ENCODE measurements around the gene IFNW1. TPM values are rescaled to one million over a fixed set of nuclear protein-coding genes. Genes with fewer than 3 reads are reported as not detected.
"Not testable (repeated sequence)": the region's sequence is repeated elsewhere in the genome, so short reads cannot be mapped to it uniquely, and the experiment has no call there.

IFNW1 gene
- not detected for total RNA-seq

DNA sequence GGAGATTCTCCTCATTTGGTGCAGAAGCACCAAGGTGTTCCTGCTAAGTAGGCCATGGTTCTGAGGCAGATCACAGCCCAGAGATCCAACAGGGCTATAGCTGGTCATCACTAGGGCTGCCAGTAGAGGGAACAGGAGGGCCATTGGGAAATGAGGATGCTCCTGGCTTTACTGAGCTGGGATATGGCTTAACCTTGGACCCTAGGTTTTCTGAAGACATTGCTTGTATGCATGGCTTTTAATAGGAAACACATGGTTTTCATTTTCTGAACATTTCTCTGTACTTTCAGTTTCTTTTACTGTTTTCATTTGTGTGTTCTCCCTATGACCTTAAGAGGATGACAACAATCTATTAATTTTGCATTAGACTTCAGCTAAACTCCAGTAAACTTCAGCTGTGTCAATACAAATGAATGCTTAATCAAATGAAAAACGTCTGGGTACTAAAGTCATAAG, at the start of gene IFNW1:
TSS of gene IFNW1 (minus strand) at position 406 of the 456 bp plus-strand sequence. CDS start at position 144, 262 bp downstream.
- Histone ChIP-seq H3K9me3 (no peaks in the 10 kb centered on the region), H3K36me3 (no peaks in the 10 kb centered on the region), H3K4me1 (no peaks in the 10 kb centered on the region), H3K4me3 (no peak within 1 kb of the TSS), H3K27me3 (no peaks in the 10 kb centered on the region), H3K27ac (no peak within 1 kb of the TSS), H3K9ac (ENCODE audit: low read depth in 2 of 2, low read length in 2 of 2) (no peak within 1 kb of the TSS)
- intact Hi-C loops (cut with DNase I) = no loop called here
- DNase-seq = no peak
- TF ChIP-seq, protein P1, sequence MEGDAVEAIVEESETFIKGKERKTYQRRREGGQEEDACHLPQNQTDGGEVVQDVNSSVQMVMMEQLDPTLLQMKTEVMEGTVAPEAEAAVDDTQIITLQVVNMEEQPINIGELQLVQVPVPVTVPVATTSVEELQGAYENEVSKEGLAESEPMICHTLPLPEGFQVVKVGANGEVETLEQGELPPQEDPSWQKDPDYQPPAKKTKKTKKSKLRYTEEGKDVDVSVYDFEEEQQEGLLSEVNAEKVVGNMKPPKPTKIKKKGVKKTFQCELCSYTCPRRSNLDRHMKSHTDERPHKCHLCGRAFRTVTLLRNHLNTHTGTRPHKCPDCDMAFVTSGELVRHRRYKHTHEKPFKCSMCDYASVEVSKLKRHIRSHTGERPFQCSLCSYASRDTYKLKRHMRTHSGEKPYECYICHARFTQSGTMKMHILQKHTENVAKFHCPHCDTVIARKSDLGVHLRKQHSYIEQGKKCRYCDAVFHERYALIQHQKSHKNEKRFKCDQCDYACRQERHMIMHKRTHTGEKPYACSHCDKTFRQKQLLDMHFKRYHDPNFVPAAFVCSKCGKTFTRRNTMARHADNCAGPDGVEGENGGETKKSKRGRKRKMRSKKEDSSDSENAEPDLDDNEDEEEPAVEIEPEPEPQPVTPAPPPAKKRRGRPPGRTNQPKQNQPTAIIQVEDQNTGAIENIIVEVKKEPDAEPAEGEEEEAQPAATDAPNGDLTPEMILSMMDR (IDR thresholded peaks at IDR 0.05) = no peak

DNA sequence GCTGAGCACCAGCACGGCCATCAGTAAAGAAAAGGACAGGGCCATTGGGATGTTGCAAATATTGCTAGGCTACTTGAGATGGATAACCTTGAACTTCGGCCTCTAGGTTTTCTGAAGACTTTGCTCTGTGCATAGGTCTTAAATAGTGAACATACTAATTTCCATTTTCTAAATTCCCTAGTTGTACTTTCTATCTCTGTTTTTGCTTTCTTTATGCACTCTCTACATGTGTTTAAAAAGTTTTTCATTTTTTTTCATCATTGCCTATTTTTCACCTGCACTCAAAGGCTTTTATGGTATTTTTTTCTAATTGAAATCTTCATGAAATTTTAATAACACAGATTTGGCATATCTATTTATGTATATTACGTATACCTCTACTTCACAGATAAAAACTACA, 45.9 kb upstream of the IFNW1 start, which contains the start of gene IFNA4:
TSS of gene IFNA4 (minus strand) at position 101 of the 400 bp plus-strand sequence. CDS start at position 45, 56 bp downstream.
- H3K9ac ChIP-seq (ENCODE audit: low read depth in 2 of 2, low read length in 2 of 2); H3K27me3 ChIP-seq; H3K27ac ChIP-seq; intact Hi-C loops (cut with DNase I); DNase-seq; H3K36me3 ChIP-seq; H3K4me3 ChIP-seq; H3K9me3 ChIP-seq; H3K4me1 ChIP-seq: not testable (repeated sequence)

DNA sequence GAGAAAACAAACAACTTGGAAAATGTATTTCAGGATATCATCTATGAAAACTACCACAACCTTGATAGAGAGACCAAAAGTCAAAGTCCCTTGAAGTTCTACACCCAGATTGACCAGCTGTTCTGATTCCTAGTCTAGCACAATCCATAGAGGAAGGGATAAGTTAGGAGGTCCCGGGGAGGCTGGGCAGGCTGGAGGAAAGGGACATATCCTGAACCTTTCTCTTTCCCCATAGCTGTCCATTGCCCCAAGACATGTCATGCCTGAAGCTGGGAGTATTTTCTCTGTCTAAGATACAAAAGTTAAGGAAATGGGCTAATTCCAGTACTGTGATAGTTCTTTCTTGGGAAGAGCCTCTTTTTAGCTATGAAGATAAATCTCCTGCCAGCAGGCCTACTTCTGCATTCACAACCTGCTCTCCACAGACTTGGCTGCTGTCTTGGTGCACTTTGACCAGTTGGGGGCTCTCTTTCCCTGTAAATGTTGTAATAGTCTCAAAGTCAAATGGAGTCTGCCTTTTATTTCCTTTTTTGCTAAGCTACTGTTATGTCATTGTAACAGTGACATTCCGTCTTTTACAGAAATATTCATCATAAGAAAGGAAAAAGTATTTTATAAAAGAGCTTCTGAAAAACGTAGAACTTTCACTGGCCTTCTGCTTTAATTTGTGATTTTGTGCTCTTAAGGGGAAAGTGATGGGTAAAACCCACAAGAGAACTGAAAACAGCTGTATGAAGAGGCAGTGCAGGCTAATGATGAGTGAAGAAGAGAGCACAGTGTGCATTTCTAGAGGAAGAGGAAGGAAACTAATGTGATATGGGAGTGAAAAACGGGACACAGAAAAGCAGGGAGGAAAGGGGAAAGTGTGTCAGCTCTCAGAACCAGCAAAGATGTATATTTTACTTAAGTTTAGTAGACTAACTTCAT, 41.4 kb upstream of the IFNW1 start:
- H3K4me3 ChIP-seq; intact Hi-C loops (cut with DNase I); H3K27ac ChIP-seq; H3K9ac ChIP-seq (ENCODE audit: low read depth in 2 of 2, low read length in 2 of 2); H3K36me3 ChIP-seq; DNase-seq; H3K9me3 ChIP-seq; H3K4me1 ChIP-seq; H3K27me3 ChIP-seq: not testable (repeated sequence)

DNA sequence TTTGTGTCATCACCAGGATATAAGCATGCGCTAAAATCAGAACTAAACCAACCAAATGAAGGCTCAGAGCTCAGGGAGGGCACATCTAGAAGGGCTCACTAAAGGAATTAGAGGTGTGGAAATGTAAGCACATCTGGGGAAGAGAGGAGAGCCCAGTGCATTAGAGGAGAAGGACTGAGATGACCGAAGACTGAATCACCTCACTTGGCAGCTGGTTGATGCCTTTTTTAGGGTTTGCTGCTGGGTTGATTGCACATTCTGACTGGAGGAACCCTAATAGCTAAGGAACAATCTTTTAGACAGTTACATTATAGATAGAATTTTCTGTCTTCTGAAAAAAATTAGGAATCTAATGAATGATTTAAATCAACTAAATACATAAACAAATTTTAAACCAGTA, 33.0 kb upstream of the IFNW1 start:
- no peak for DNase-seq
- Histone ChIP-seq H3K4me3 (no peak overlapping the region), H3K27me3 (no peaks in the 10 kb centered on the region), H3K4me1 (no peaks in the 10 kb centered on the region), H3K27ac (no peak overlapping the region), H3K9me3 (no peaks in the 10 kb centered on the region), H3K9ac (ENCODE audit: low read depth in 2 of 2, low read length in 2 of 2) (no peak overlapping the region), H3K36me3 (no peaks in the 10 kb centered on the region)
- intact Hi-C loops (cut with DNase I) = no loop called here
- TF ChIP-seq, protein P1 (IDR thresholded peaks at IDR 0.05) = no peak

DNA sequence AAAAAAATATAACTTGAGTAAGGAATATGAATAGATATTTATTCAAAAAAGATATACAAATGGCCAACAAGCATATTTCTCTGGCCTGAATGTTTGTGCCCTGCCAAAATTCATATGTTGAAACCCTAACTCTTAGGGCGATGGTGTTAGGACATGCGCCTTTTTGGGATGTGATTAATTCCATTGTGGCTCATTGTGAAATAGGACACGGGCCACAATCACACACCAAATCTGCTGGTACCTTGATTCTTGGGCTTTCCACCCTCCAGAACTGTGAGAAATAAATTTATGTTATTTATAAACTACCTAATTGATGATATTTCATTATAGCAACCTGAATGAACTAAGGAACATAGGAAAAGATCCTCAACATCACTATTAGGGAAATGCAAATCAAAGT, 30.5 kb upstream of the IFNW1 start:
- DNase-seq = no peak
- H3K9me3 ChIP-seq = no peaks in the 10 kb centered on the region
- intact Hi-C loops (cut with DNase I) = no loop called here
- H3K36me3 ChIP-seq = no peaks in the 10 kb centered on the region
- H3K27ac ChIP-seq = no peak overlapping the region
- no peak overlapping the region for H3K9ac ChIP-seq (ENCODE audit: low read depth in 2 of 2, low read length in 2 of 2)
- no peaks in the 10 kb centered on the region for H3K27me3 ChIP-seq
- H3K4me1 ChIP-seq = no peaks in the 10 kb centered on the region
- TF ChIP-seq, protein P1 (IDR thresholded peaks at IDR 0.05) = no peak
- H3K4me3 ChIP-seq = no peak overlapping the region

DNA sequence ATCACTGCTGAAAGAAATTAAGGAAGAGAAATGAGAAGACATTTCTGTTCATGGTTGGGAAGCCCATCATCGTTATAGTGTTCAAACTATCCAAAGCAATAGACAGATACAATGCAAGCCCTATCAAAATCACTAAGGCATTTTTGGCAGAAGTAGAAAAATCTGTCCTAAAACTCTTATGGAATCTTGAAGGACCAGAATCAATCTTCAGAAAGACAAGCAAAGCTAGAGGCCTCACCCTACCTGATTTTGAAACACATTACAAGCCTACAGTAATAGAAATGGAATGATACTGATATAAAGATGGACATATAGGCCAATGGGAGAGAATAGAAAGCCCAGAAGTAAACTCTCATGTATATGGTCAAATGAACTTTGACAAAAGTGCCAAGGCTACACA, 29.7 kb upstream of the IFNW1 start:
- no peak for DNase-seq
- TF ChIP-seq, protein P1 (IDR thresholded peaks at IDR 0.05) = no peak
- H3K4me3 ChIP-seq = no peak overlapping the region
- H3K27ac ChIP-seq = no peak overlapping the region
- H3K36me3 ChIP-seq = no peaks in the 10 kb centered on the region
- no peaks in the 10 kb centered on the region for H3K4me1 ChIP-seq
- no peaks in the 10 kb centered on the region for H3K9me3 ChIP-seq
- no peak overlapping the region for H3K9ac ChIP-seq (ENCODE audit: low read depth in 2 of 2, low read length in 2 of 2)
- no peaks in the 10 kb centered on the region for H3K27me3 ChIP-seq
- intact Hi-C loops (cut with DNase I) = no loop called here

DNA sequence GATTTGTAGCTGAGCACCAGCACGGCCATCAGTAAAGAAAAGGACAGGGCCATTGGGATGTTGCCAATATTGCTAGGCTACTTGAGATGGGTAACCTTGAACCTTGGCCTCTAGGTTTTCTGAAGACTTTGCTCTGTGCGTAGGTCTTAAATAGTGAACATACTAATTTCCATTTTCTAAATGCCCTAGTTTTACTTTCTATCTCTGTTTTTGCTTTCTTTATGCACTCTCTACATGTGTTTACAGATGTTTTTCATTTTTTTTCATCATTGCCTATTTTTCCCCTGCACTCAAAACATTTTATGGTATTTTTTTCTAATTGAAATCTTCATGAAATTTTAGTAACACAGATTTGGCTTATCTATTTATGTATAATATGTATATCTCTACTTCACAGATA, 24.9 kb upstream of the IFNW1 start, which contains the start of gene IFNA21:
TSS of gene IFNA21 (minus strand) at position 101 of the 400 bp plus-strand sequence. CDS start at position 53, 48 bp downstream.
- H3K27me3 ChIP-seq; DNase-seq; H3K9me3 ChIP-seq; H3K9ac ChIP-seq (ENCODE audit: low read depth in 2 of 2, low read length in 2 of 2); H3K36me3 ChIP-seq; H3K4me1 ChIP-seq; intact Hi-C loops (cut with DNase I); H3K4me3 ChIP-seq; H3K27ac ChIP-seq: not testable (repeated sequence)
